HepG2 (cell line): Measurements from ENCODE around the gene DYRK1B.

Experiments
- ATF7-NPFF ChIP-seq: sonication (generic); formaldehyde crosslinking; IDR thresholded peaks from 2 replicates; pipeline ENCODE4 v1.8.1; 2023; ENCODE audit warnings: mild to moderate bottlenecking, low read depth, missing genetic modification reagents, moderate library complexity
- CTCF ChIP-seq: sonication (generic); formaldehyde crosslinking; IDR thresholded peaks from 2 replicates; pipeline ENCODE4 v1.5.0; 2020; ENCODE audit warnings: mild to moderate bottlenecking, missing genetic modification reagents, moderate library complexity
- ZNF605 ChIP-seq: sonication (generic); formaldehyde crosslinking; IDR thresholded peaks from 2 replicates; pipeline ENCODE4 v1.8.0; 2022; ENCODE audit warnings: mild to moderate bottlenecking, missing genetic modification reagents
- ZNF639 ChIP-seq: conservative IDR thresholded peaks from 2 replicates; pipeline ENCODE4 v1.6.1; 2018; ENCODE audit warnings: missing genetic modification reagents

GRCh38 chr19:39867133-39867532 is 33.2 kb upstream of the DYRK1B start:
- TF ChIP-seq CTCF, result no peak
- no peak for TF ChIP-seq ZNF639 (CRISPR knock-in tag)
- TF ChIP-seq ZNF605 (CRISPR knock-in tag), result no peak
- no peak for TF ChIP-seq ATF7-NPFF (CRISPR knock-in tag)
